Esophagus squamous epithelium (tissue), 4 donors: Measurements from ENCODE around the gene SLC34A2.

Source experiments
- CTCF ChIP-seq, 6 experiments: fragments of 450-650 bp in 4 of 6; fragments of 200-600 bp in 2 of 6; sonication (generic) in 2 of 6; IDR thresholded peaks; one replicate each; pipeline ENCODE4 v1.5.1; 2016 to 2019; ENCODE audit warnings: antibody characterized with exemption in 6 of 6, mild to moderate bottlenecking in 4 of 6, moderate library complexity in 4 of 6
- POLR2A ChIP-seq, 4 donors: fragments of 450-650 bp; IDR thresholded peaks; one replicate each; pipeline ENCODE4 v1.6.1; 2017; ENCODE audit warnings: antibody characterized with exemption in 4 of 4, mild to moderate bottlenecking in 4 of 4, moderate library complexity in 3 of 4

- no peak for TF ChIP-seq CTCF (IDR thresholded peaks at IDR 0.05)
- no peak for TF ChIP-seq POLR2A (IDR thresholded peaks at IDR 0.05)
Measured at GRCh38 chr4:25637581-25638220, 17.9 kb upstream of the SLC34A2 start.
